Astrocyte (in vitro differentiated cells and primary cell): ENCODE results near the gene LINC00632. TPM values are rescaled to one million over a fixed set of nuclear protein-coding genes. Genes with fewer than 3 reads are reported as not detected.

ENCODE experiments used
- DNase-seq: peaks from one replicate; pipeline ENCODE4 v3.0.0-alpha.2; 2010; ENCODE audit warnings: low read depth
- FAIRE-seq: peaks from 2 replicates; lab custom pipeline; 2011; peaks lifted over from hg19 to GRCh38; lab: Jason Lieb, UNC
- H2AFZ ChIP-seq: 2 replicates; pipeline ENCODE4 v1.6.0; 2012; ENCODE audit warnings: low read depth, low read length, inconsistent platforms
- H3K27ac ChIP-seq: 2 replicates; pipeline ENCODE4 v1.5.1; 2011; ENCODE audit warnings: low read depth, low read length, inconsistent platforms
- H3K27me3 ChIP-seq: 2 replicates; pipeline ENCODE4 v1.6.0; 2011; ENCODE audit warnings: low read length, inconsistent platforms; ENCODE audit not compliant: insufficient read depth
- H3K36me3 ChIP-seq: 2 replicates; pipeline ENCODE4 v1.5.1; 2011; ENCODE audit warnings: low read length, inconsistent platforms; ENCODE audit not compliant: insufficient read depth
- H3K4me1 ChIP-seq: 2 replicates; pipeline ENCODE4 v1.5.1; 2011; ENCODE audit warnings: low read length, inconsistent platforms; ENCODE audit not compliant: insufficient read depth
- H3K4me2 ChIP-seq: 2 replicates; pipeline ENCODE4 v1.6.0; 2012; ENCODE audit warnings: low read length, inconsistent platforms
- H3K4me3 ChIP-seq: 2 replicates; pipeline ENCODE4 v1.5.1; 2011; ENCODE audit warnings: low read depth, mild to moderate bottlenecking, low read length, inconsistent platforms; ENCODE audit not compliant: insufficient read depth
- H3K79me2 ChIP-seq: 2 replicates; pipeline ENCODE4 v1.6.0; 2012; ENCODE audit warnings: mild to moderate bottlenecking, low read length, inconsistent platforms; ENCODE audit not compliant: insufficient read depth
- H3K9ac ChIP-seq: 2 replicates; pipeline ENCODE4 v1.6.0; 2012; ENCODE audit warnings: mild to moderate bottlenecking, low read length, inconsistent platforms
- H3K9me3 ChIP-seq: 2 replicates; pipeline ENCODE4 v1.5.1; 2012; ENCODE audit warnings: low read depth, mild to moderate bottlenecking, low read length, inconsistent platforms; ENCODE audit not compliant: insufficient read depth
- H4K20me1 ChIP-seq: 2 replicates; pipeline ENCODE4 v1.6.0; 2012; ENCODE audit warnings: low read length, inconsistent platforms; ENCODE audit not compliant: insufficient read depth
- H3K27ac Mint-ChIP-seq: one replicate; pipeline ENCODE4 v1.8.0; 2021; ENCODE audit warnings: mild to moderate bottlenecking, mixed read lengths; ENCODE audit not compliant: unreplicated experiment
- H3K27me3 Mint-ChIP-seq: one replicate; pipeline ENCODE4 v1.8.0; 2021; ENCODE audit warnings: low read depth, mixed read lengths; ENCODE audit not compliant: unreplicated experiment
- H3K36me3 Mint-ChIP-seq: one replicate; pipeline ENCODE4 v1.8.0; 2021; ENCODE audit warnings: low read depth, mixed read lengths; ENCODE audit not compliant: unreplicated experiment
- H3K4me1 Mint-ChIP-seq: one replicate; pipeline ENCODE4 v1.8.0; 2021; ENCODE audit warnings: low read depth, mixed read lengths; ENCODE audit not compliant: unreplicated experiment
- H3K4me3 Mint-ChIP-seq: one replicate; pipeline ENCODE4 v1.8.0; 2021; ENCODE audit warnings: mild to moderate bottlenecking, moderate library complexity, mixed read lengths; ENCODE audit not compliant: unreplicated experiment
- H3K9me3 Mint-ChIP-seq: one replicate; pipeline ENCODE4 v1.8.0; 2021; ENCODE audit warnings: mild to moderate bottlenecking, mixed read lengths; ENCODE audit not compliant: unreplicated experiment
- EZH2 ChIP-seq: IDR thresholded peaks from 2 replicates; pipeline ENCODE4 v1.6.1; 2012; ENCODE audit warnings: mild to moderate bottlenecking, low read length, inconsistent platforms; ENCODE audit not compliant: insufficient read depth
- total RNA-seq: library from RNA; stranded (reverse); gene quantifications from 2 replicates; pipeline ENCODE4 v1.2.1, GENCODE V29; 2021
- TF ChIP-seq, protein P1 (sequence below): IDR thresholded peaks from 2 replicates; pipeline ENCODE4 v1.5.1; 2011; ENCODE audit warnings: low read depth, mild to moderate bottlenecking, inconsistent platforms, low read length, moderate library complexity; ENCODE audit not compliant: insufficient read depth

The LINC00632 gene
- total RNA-seq, 1 donor from 2014 or later, result 318 TPM

DNA sequence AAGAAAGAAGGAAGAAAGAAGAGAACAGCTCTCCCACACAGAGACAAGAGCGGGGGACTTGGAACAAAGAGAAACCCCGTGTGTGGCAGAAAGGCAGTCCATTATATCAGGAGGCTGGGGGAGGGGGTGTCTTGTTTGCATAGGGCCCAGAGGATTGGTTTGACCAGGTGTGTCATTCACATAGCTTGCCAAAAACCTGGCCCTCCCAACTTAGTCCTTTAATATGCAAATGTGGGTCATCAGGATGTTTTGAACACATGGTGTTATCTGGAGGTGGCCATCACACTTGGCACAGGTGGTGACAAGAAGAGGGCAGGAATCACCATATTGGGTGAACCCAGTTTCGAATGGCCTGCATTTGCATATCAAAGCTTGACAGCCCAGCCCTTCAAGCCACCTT lies 111.7 kb downstream of the LINC00632 start:
- Histone ChIP-seq H3K27me3 (no peaks in the 10 kb centered on the region), H3K36me3 (no peaks in the 10 kb centered on the region), H3K79me2 (no peaks in the 10 kb centered on the region), H3K4me3 (no peak overlapping the region), H3K27ac (no peak overlapping the region), H3K4me2 (no peak overlapping the region), H3K9ac (no peak overlapping the region), H3K4me1 (no peaks in the 10 kb centered on the region), H2AFZ (no peak overlapping the region), H3K9me3 (no peaks in the 10 kb centered on the region), H4K20me1 (no peaks in the 10 kb centered on the region)
- no peaks in the 10 kb centered on the region for H3K36me3 Mint-ChIP-seq
- H3K27ac Mint-ChIP-seq, result no peak overlapping the region
- DNase-seq (no peak), FAIRE-seq (no peak)
- no peak overlapping the region for H3K4me3 Mint-ChIP-seq
- TF ChIP-seq EZH2, result no peak
- TF ChIP-seq, protein P1, sequence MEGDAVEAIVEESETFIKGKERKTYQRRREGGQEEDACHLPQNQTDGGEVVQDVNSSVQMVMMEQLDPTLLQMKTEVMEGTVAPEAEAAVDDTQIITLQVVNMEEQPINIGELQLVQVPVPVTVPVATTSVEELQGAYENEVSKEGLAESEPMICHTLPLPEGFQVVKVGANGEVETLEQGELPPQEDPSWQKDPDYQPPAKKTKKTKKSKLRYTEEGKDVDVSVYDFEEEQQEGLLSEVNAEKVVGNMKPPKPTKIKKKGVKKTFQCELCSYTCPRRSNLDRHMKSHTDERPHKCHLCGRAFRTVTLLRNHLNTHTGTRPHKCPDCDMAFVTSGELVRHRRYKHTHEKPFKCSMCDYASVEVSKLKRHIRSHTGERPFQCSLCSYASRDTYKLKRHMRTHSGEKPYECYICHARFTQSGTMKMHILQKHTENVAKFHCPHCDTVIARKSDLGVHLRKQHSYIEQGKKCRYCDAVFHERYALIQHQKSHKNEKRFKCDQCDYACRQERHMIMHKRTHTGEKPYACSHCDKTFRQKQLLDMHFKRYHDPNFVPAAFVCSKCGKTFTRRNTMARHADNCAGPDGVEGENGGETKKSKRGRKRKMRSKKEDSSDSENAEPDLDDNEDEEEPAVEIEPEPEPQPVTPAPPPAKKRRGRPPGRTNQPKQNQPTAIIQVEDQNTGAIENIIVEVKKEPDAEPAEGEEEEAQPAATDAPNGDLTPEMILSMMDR, result no peak
- peaks cover 3% of the 10 kb centered on the region for H3K27me3 Mint-ChIP-seq
- no peaks in the 10 kb centered on the region for H3K9me3 Mint-ChIP-seq
- no peaks in the 10 kb centered on the region for H3K4me1 Mint-ChIP-seq

- no peaks in the 10 kb centered on the region for H3K9me3 ChIP-seq
- TF ChIP-seq EZH2, result no peak
- TF ChIP-seq, protein P1, result no peak
- no peaks in the 10 kb centered on the region for H3K79me2 ChIP-seq
- H3K4me1 Mint-ChIP-seq, result no peaks in the 10 kb centered on the region
- peaks cover 3% of the 10 kb centered on the region for H3K27me3 Mint-ChIP-seq
- no peaks in the 10 kb centered on the region for H3K4me1 ChIP-seq
- no peaks in the 10 kb centered on the region for H3K9me3 Mint-ChIP-seq
- no peak overlapping the region for H3K27ac Mint-ChIP-seq
- no peak for DNase-seq
- peak; percentile 94 for FAIRE-seq
- no peak overlapping the region for H3K4me3 ChIP-seq
- H3K27ac ChIP-seq, result no peak overlapping the region
- no peak overlapping the region for H3K4me2 ChIP-seq
- no peak overlapping the region for H3K4me3 Mint-ChIP-seq
- no peak overlapping the region for H3K9ac ChIP-seq
- H2AFZ ChIP-seq, result no peak overlapping the region
- no peaks in the 10 kb centered on the region for H4K20me1 ChIP-seq
- no peaks in the 10 kb centered on the region for H3K36me3 Mint-ChIP-seq
- H3K27me3 ChIP-seq, result no peaks in the 10 kb centered on the region
- no peaks in the 10 kb centered on the region for H3K36me3 ChIP-seq
Measured at GRCh38 chrX:140822184-140822583, 112.6 kb downstream of the LINC00632 start.

DNA sequence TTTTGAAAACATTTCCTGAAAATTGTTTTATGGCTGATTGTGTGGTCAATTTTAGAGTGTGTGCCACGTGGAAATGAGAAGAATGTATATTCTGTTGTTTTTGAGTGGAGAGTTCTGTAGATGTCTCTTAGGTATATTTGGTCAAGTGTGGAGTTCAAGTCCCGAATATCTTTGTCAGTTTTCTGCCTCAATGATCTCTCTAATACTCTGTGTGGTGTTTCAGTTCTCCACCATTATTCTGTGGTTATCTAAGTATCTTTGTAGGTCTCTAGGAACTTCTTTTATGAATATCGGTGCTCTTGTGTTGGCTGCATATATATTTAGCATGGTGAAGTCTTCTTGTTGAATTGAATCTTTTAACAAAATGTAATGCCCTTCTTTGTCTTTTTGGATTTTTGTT lies 113.3 kb downstream of the LINC00632 start:
- Mint-ChIP-seq H3K9me3 (no peaks in the 10 kb centered on the region), H3K27ac (no peak overlapping the region), H3K4me1 (no peaks in the 10 kb centered on the region), H3K36me3 (no peaks in the 10 kb centered on the region), H3K4me3 (no peak overlapping the region), H3K27me3 (peaks cover 3% of the 10 kb centered on the region)
- no peaks in the 10 kb centered on the region for H4K20me1 ChIP-seq
- H3K79me2 ChIP-seq, result no peaks in the 10 kb centered on the region
- H3K4me1 ChIP-seq, result no peaks in the 10 kb centered on the region
- H3K27ac ChIP-seq, result no peak overlapping the region
- TF ChIP-seq, protein P1, result no peak
- TF ChIP-seq EZH2, result no peak
- no peak overlapping the region for H3K4me3 ChIP-seq
- H3K9ac ChIP-seq, result no peak overlapping the region
- H3K36me3 ChIP-seq, result no peaks in the 10 kb centered on the region
- H3K4me2 ChIP-seq, result no peak overlapping the region
- no peak overlapping the region for H2AFZ ChIP-seq
- DNase-seq, result no peak
- H3K9me3 ChIP-seq, result no peaks in the 10 kb centered on the region
- FAIRE-seq, result peak; percentile 83
- H3K27me3 ChIP-seq, result no peaks in the 10 kb centered on the region
